WTC11 (cell line): Measurements from ENCODE around the gene SAMHD1. TPM values are rescaled to one million over a fixed set of nuclear protein-coding genes. Genes with fewer than 3 reads are reported as not detected.

Experiments used
- ATAC-seq: fragments of 200-7000 bp; cut with Tn5 transposase; 2 replicates; pipeline ENCODE4 v1.10.0; 2021; ENCODE audit warnings: mild to moderate bottlenecking, moderate library complexity
- CTCF ChIA-PET: fragments of 300-600 bp; sonication (Branson Sonifier 250); formaldehyde crosslinking; loops from one replicate; lab custom pipeline; 2021; ENCODE audit warnings: antibody characterized with exemption; lab: Charles Lee
- POLR2A ChIA-PET: fragments of 350-600 bp; sonication (Branson Sonifier 250); formaldehyde crosslinking; loops from one replicate; lab custom pipeline; 2021; ENCODE audit warnings: antibody characterized with exemption; lab: Charles Lee
- DNase-seq: peaks from one replicate; pipeline ENCODE4 v3.0.0; 2021; ENCODE audit warnings: low spot score
- H3K27ac Mint-ChIP-seq: 2 replicates; pipeline ENCODE4 v1.8.0; 2021; ENCODE audit warnings: mixed read lengths
- H3K27me3 Mint-ChIP-seq: 2 replicates; pipeline ENCODE4 v1.8.0; 2021; ENCODE audit warnings: low read depth, mild to moderate bottlenecking, moderate library complexity, mixed read lengths
- H3K36me3 Mint-ChIP-seq: 2 replicates; pipeline ENCODE4 v1.8.0; 2021; ENCODE audit warnings: mixed read lengths
- H3K4me1 Mint-ChIP-seq: 2 replicates; pipeline ENCODE4 v1.8.0; 2022; ENCODE audit warnings: mixed read lengths
- H3K4me3 Mint-ChIP-seq: 2 replicates; pipeline ENCODE4 v1.8.0; 2021; ENCODE audit warnings: mild to moderate bottlenecking, moderate library complexity, mixed read lengths
- H3K9me3 Mint-ChIP-seq: 2 replicates; pipeline ENCODE4 v1.8.0; 2021; ENCODE audit warnings: mixed read lengths
- ATF1 ChIP-seq: sonication (generic); formaldehyde crosslinking; IDR thresholded peaks from 2 replicates; pipeline ENCODE4 v1.8.1; 2023; ENCODE audit warnings: mild to moderate bottlenecking, moderate library complexity, missing genetic modification reagents
- ATF3 ChIP-seq: sonication (generic); formaldehyde crosslinking; conservative IDR thresholded peaks from 2 replicates; pipeline ENCODE4 v1.8.1; 2022; ENCODE audit warnings: mild to moderate bottlenecking, missing genetic modification reagents
- E2F1 ChIP-seq: sonication (generic); formaldehyde crosslinking; IDR thresholded peaks from 2 replicates; pipeline ENCODE4 v1.8.0; 2022; ENCODE audit warnings: mild to moderate bottlenecking, missing genetic modification reagents
- E2F4 ChIP-seq: sonication (generic); formaldehyde crosslinking; IDR thresholded peaks from 2 replicates; pipeline ENCODE4 v1.8.1; 2022; ENCODE audit warnings: low read depth, mild to moderate bottlenecking, moderate library complexity, missing genetic modification reagents, borderline replicate concordance
- FOXK1 ChIP-seq: sonication (generic); formaldehyde crosslinking; IDR thresholded peaks from 2 replicates; pipeline ENCODE4 v1.8.0; 2022; ENCODE audit warnings: mild to moderate bottlenecking, moderate library complexity, missing genetic modification reagents
- FOXP4 ChIP-seq: sonication (generic); formaldehyde crosslinking; IDR thresholded peaks from 2 replicates; pipeline ENCODE4 v1.8.0; 2022; ENCODE audit warnings: mild to moderate bottlenecking, missing genetic modification reagents
- GABPB1 ChIP-seq: sonication (generic); formaldehyde crosslinking; IDR thresholded peaks from 2 replicates; pipeline ENCODE4 v1.8.1; 2023; ENCODE audit warnings: mild to moderate bottlenecking, missing genetic modification reagents
- GTF2I ChIP-seq: fragments of 250-450 bp; sonication (Bioruptor Pico); conservative IDR thresholded peaks from 2 replicates; pipeline ENCODE4 v1.4.0; 2021; ENCODE audit warnings: mild to moderate bottlenecking
- HMGXB4 ChIP-seq: sonication (generic); formaldehyde crosslinking; IDR thresholded peaks from 2 replicates; pipeline ENCODE4 v1.8.1; 2023; ENCODE audit warnings: mild to moderate bottlenecking, moderate library complexity, missing genetic modification reagents
- SP1 ChIP-seq: sonication (generic); formaldehyde crosslinking; conservative IDR thresholded peaks from 2 replicates; pipeline ENCODE4 v1.8.1; 2022; ENCODE audit warnings: missing genetic modification reagents
- STAT6 ChIP-seq: sonication (generic); formaldehyde crosslinking; conservative IDR thresholded peaks from 2 replicates; pipeline ENCODE4 v1.8.1; 2023; ENCODE audit warnings: mild to moderate bottlenecking, low read depth, missing genetic modification reagents, moderate library complexity
- TEAD4 ChIP-seq: sonication (generic); formaldehyde crosslinking; IDR thresholded peaks from 2 replicates; pipeline ENCODE4 v1.8.0; 2022; ENCODE audit warnings: mild to moderate bottlenecking, missing genetic modification reagents
- TP53 ChIP-seq: sonication (generic); formaldehyde crosslinking; IDR thresholded peaks from 2 replicates; pipeline ENCODE4 v1.8.1; 2023; ENCODE audit warnings: mild to moderate bottlenecking, missing genetic modification reagents
- USF1 ChIP-seq: sonication (generic); formaldehyde crosslinking; IDR thresholded peaks from 2 replicates; pipeline ENCODE4 v1.8.0; 2022; ENCODE audit warnings: mild to moderate bottlenecking, missing genetic modification reagents
- ZNF317 ChIP-seq: sonication (generic); formaldehyde crosslinking; IDR thresholded peaks from 2 replicates; pipeline ENCODE4 v1.8.1; 2023; ENCODE audit warnings: low read depth, mild to moderate bottlenecking, moderate library complexity, missing genetic modification reagents, borderline replicate concordance
- ZNF425 ChIP-seq: fragments of 250-450 bp; sonication (Bioruptor Pico); conservative IDR thresholded peaks from 2 replicates; pipeline ENCODE4 v1.9.0; 2021; ENCODE audit warnings: mild to moderate bottlenecking
- total RNA-seq: library from RNA; stranded (reverse); gene quantifications from 3 replicates; pipeline ENCODE4 v1.2.3, GENCODE V29; 2021

Gene SAMHD1
- total RNA-seq, 1 experiment from 2014 or later, result 31.0 TPM

- Mint-ChIP-seq H3K27me3 (peaks cover 18% of the 10 kb centered on the region), H3K9me3 (no peaks in the 10 kb centered on the region), H3K4me1 (peaks cover 19% of the 10 kb centered on the region), H3K36me3 (no peaks in the 10 kb centered on the region), H3K4me3 (no peak overlapping the region), H3K27ac (no peak overlapping the region)
- no peak for DNase-seq
- CTCF ChIA-PET, result interaction anchor here (1.1 to 6.4 kb wide), 3 partner anchors 12 to 92 kb away, joined by 3 to 37 read pairs (median 4); partner anchors contain the start of gene DSN1
- no peak for ATAC-seq
- POLR2A ChIA-PET, result no interaction called here
- TF ChIP-seq USF1 (no peak), STAT6 (CRISPR knock-in tag) (no peak)
These were observed 85.3 kb downstream of the SAMHD1 start for GRCh38 chr20:36866164-36866563.

- no peak for ATAC-seq
- Mint-ChIP-seq H3K4me3 (no peak overlapping the region), H3K36me3 (no peaks in the 10 kb centered on the region), H3K27ac (no peak overlapping the region), H3K27me3 (peaks cover 18% of the 10 kb centered on the region), H3K4me1 (peaks cover 22% of the 10 kb centered on the region), H3K9me3 (no peaks in the 10 kb centered on the region)
- DNase-seq, result no peak
- no peak for TF ChIP-seq GABPB1
- no peak for TF ChIP-seq TEAD4
- TF ChIP-seq ATF3 (CRISPR knock-in tag), result no peak
- no peak for TF ChIP-seq ATF1 (CRISPR knock-in tag)
- no peak for TF ChIP-seq E2F1
- TF ChIP-seq SP1 (CRISPR knock-in tag), result no peak
- TF ChIP-seq TP53 (CRISPR knock-in tag), result no peak
- no peak for TF ChIP-seq FOXP4 (CRISPR knock-in tag)
- no peak for TF ChIP-seq HMGXB4 (CRISPR knock-in tag)
- TF ChIP-seq FOXK1 (CRISPR knock-in tag), result no peak
- no peak for TF ChIP-seq ZNF425 (CRISPR knock-in tag)
- TF ChIP-seq E2F4 (CRISPR knock-in tag), result no peak
- no peak for TF ChIP-seq ZNF317 (CRISPR knock-in tag)
- no peak for TF ChIP-seq GTF2I (CRISPR knock-in tag)
- CTCF ChIA-PET, result interaction anchor here (1.0 to 7.6 kb wide), 7 partner anchors 10 to 92 kb away, joined by 3 to 89 read pairs (median 5); partner anchors contain the start of gene DSN1
- POLR2A ChIA-PET, result no interaction called here
These were observed 85.7 kb downstream of the SAMHD1 start for GRCh38 chr20:36865861-36866149.
